Gastrocnemius medialis (tissue), 4 donors: ENCODE data around the gene CAPN13. TPM values are rescaled to one million over a fixed set of nuclear protein-coding genes. Genes with fewer than 3 reads are reported as not detected.

Source experiments
- ATAC-seq, 2 donors: fragments of 150-250 bp; one replicate each; pipeline ENCODE4 v1.9.1; 2016
- DNase-seq, 2 donors: peaks; one replicate each; pipeline ENCODE4 v3.0.0-alpha.2; 2019
- H3K27ac ChIP-seq, 4 donors: fragments of 200-600 bp; sonication (generic); 1 replicate in 1 of 4; 2 replicates in 3 of 4; pipeline ENCODE4 v1.5.1; 2016 to 2018; ENCODE audit warnings: mild to moderate bottlenecking in 2 of 4, moderate library complexity in 1 of 4
- H3K27me3 ChIP-seq, 3 donors: fragments of 200-600 bp; sonication (generic) in 2 of 3; 1 replicate in 1 of 3; 2 replicates in 2 of 3; pipeline versions ENCODE4 v1.5.1 to v1.6.0; 2016 to 2019; ENCODE audit warnings: mild to moderate bottlenecking in 1 of 3, moderate library complexity in 1 of 3
- H3K36me3 ChIP-seq, 2 donors: fragments of 200-600 bp; sonication (generic) in 1 of 2; one replicate each; pipeline ENCODE4 v1.5.1; 2017 to 2018
- H3K4me1 ChIP-seq, 2 donors: fragments of 200-600 bp; sonication (generic) in 1 of 2; one replicate each; pipeline ENCODE4 v1.5.1; 2016 to 2017; ENCODE audit warnings: mild to moderate bottlenecking in 2 of 2
- H3K4me3 ChIP-seq, 4 donors: fragments of 200-600 bp; sonication (generic) in 3 of 4; 1 replicate in 1 of 4; 2 replicates in 3 of 4; pipeline ENCODE4 v1.5.1; 2016 to 2019; ENCODE audit warnings: mild to moderate bottlenecking in 2 of 4
- H3K9me3 ChIP-seq, 3 donors: fragments of 200-600 bp; sonication (generic) in 2 of 3; 1 replicate in 1 of 3; 2 replicates in 2 of 3; pipeline ENCODE4 v1.5.1; 2016 to 2019
- CTCF ChIP-seq, 5 experiments: fragments of 450-650 bp in 3 of 5; fragments of 200-600 bp in 2 of 5; sonication (generic) in 2 of 5; IDR thresholded peaks in 4 of 5; conservative IDR thresholded peaks in 1 of 5; 1 replicate in 4 of 5; 2 replicates in 1 of 5; pipeline ENCODE4 v1.5.1; 2016 to 2019; ENCODE audit warnings: antibody characterized with exemption in 5 of 5, mild to moderate bottlenecking in 3 of 5, moderate library complexity in 3 of 5
- POLR2A ChIP-seq, 2 donors: fragments of 450-650 bp; IDR thresholded peaks; one replicate each; pipeline ENCODE4 v1.6.1; 2017; ENCODE audit warnings: antibody characterized with exemption in 2 of 2, mild to moderate bottlenecking in 2 of 2, moderate library complexity in 2 of 2
- in situ Hi-C, 4 donors: fragments of 200-750 bp; cut with MboI; loops; one replicate each; pipeline versions ENCODE4 v1.15.0 to v1.8.0; 2017; ENCODE audit warnings: low sequenced_read_pairs in 4 of 4
- intact Hi-C: fragments of 100-400 bp; cut with DNase I; formaldehyde crosslinking; loops from one replicate; pipeline ENCODE4 v1.15.1; 2023; ENCODE audit warnings: low total_unique reads
- total RNA-seq, 4 donors: library from RNA; depleted of rRNA; stranded (reverse); fragments of >200 nt; gene quantifications; one replicate each; pipeline versions ENCODE4 v1.1.0 to v1.2.3, GENCODE V29; 2016

CAPN13 gene
- total RNA-seq, 4 donors from 2014 or later = 0.53 TPM; not detected in 3

- Histone ChIP-seq H3K4me3 (no peak overlapping the region), H3K4me1 (no peaks in the 10 kb centered on the region), H3K9me3 (no peaks in the 10 kb centered on the region), H3K27ac (no peak overlapping the region), H3K27me3 (no peaks in the 10 kb centered on the region), H3K36me3 (no peaks in the 10 kb centered on the region)
- TF ChIP-seq CTCF (IDR thresholded peaks at IDR 0.05 in 4 of 5, conservative IDR thresholded peaks at IDR 0.05 in 1 of 5) (no peak), POLR2A (IDR thresholded peaks at IDR 0.05) (no peak)
- in situ Hi-C loops = loop anchor here in 2 of 4 donors (10.0 kb wide), 2 partner anchors 464 to 624 kb away; no protein-coding TSS in a partner anchor
- no peak for ATAC-seq
- intact Hi-C loops = no loop called here
- no peak for DNase-seq
Observed at GRCh38 chr2:30710461-30710860, 96.8 kb downstream of the CAPN13 start.

- Histone ChIP-seq H3K9me3 (no peaks in the 10 kb centered on the region), H3K4me1 (no peaks in the 10 kb centered on the region), H3K27ac (no peak overlapping the region), H3K4me3 (no peak overlapping the region), H3K36me3 (no peaks in the 10 kb centered on the region), H3K27me3 (no peaks in the 10 kb centered on the region)
- intact Hi-C loops (no loop called here), in situ Hi-C loops (loop anchor here in 2 of 4 donors (10.0 kb wide), 2 partner anchors 465 to 625 kb away; no protein-coding TSS in a partner anchor)
- ATAC-seq = no peak
- DNase-seq = no peak
- no peak for TF ChIP-seq CTCF (IDR thresholded peaks at IDR 0.05 in 4 of 5, conservative IDR thresholded peaks at IDR 0.05 in 1 of 5)
- TF ChIP-seq POLR2A (IDR thresholded peaks at IDR 0.05) = no peak
Observed at GRCh38 chr2:30710016-30710415, 97.2 kb downstream of the CAPN13 start.

GRCh38 chr2:30709516-30709915 lies 97.7 kb downstream of the CAPN13 start:
- intact Hi-C loops (loop anchor here (5.0 to 10.0 kb wide), 3 partner anchors 185 to 542 kb away; partner anchors contain the start of gene LCLAT1), in situ Hi-C loops (loop anchor here (5.0 to 10.0 kb wide), 4 partner anchors 502 to 545 kb away; no protein-coding TSS in a partner anchor)
- TF ChIP-seq POLR2A (IDR thresholded peaks at IDR 0.05) (no peak), CTCF (IDR thresholded peaks at IDR 0.05 in 4 of 5, conservative IDR thresholded peaks at IDR 0.05 in 1 of 5) (no peak)
- no peaks in the 10 kb centered on the region for H3K9me3 ChIP-seq
- H3K27ac ChIP-seq = no peak overlapping the region
- no peak for ATAC-seq
- no peak overlapping the region for H3K4me3 ChIP-seq
- no peaks in the 10 kb centered on the region for H3K27me3 ChIP-seq
- H3K4me1 ChIP-seq = no peaks in the 10 kb centered on the region
- no peak for DNase-seq
- H3K36me3 ChIP-seq = no peaks in the 10 kb centered on the region

GRCh38 chr2:30708491-30709290 lies 98.6 kb downstream of the CAPN13 start:
- Histone ChIP-seq H3K36me3 (no peaks in the 10 kb centered on the region), H3K4me3 (no peak overlapping the region), H3K27me3 (no peaks in the 10 kb centered on the region), H3K4me1 (no peaks in the 10 kb centered on the region), H3K9me3 (no peaks in the 10 kb centered on the region), H3K27ac (no peak overlapping the region)
- in situ Hi-C loops = loop anchor here (5.0 to 10.0 kb wide), 4 partner anchors 501 to 544 kb away; no protein-coding TSS in a partner anchor
- TF ChIP-seq CTCF (IDR thresholded peaks at IDR 0.05 in 4 of 5, conservative IDR thresholded peaks at IDR 0.05 in 1 of 5) (peak in 3 of 5 experiments; percentile 8 to 26 (median 14)), POLR2A (IDR thresholded peaks at IDR 0.05) (no peak)
- intact Hi-C loops = loop anchor here (5.0 to 10.0 kb wide), 3 partner anchors 184 to 541 kb away; partner anchors contain the start of gene LCLAT1
- ATAC-seq = no peak
- DNase-seq = no peak
